CD4-positive, alpha-beta T cell treated with Interleukin-4 for 1 hour (primary cell): ENCODE results near the gene BARHL1.

Experiments
- DNase-seq, 2 donors: peaks; one replicate each; pipeline ENCODE4 v3.0.0-alpha.2; 2020 to 2022

BARHL1 gene

GRCh38 chr9:132626285-132626684 lies 43.9 kb downstream of the BARHL1 start:
- DNase-seq, result no peak

DNA sequence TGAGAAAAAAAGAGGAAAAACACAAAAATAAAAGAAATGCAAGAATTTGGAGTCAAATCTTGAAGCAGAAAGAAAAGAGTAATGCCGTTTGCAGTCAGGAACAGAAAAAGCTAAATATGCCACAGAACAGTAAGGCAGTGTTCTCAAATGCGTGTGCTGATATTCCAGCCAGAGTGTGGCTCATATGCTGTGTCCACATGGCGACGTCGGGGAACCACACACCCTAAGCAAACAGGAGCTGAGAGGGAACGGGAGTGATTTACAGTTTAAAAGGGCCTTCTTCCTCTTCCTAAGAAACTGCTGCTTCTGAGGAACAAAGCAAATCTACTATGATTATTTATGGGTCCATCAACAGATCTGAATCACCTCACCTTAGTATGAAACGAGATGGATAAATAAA lies 44.7 kb downstream of the BARHL1 start:
- no peak for DNase-seq

DNA sequence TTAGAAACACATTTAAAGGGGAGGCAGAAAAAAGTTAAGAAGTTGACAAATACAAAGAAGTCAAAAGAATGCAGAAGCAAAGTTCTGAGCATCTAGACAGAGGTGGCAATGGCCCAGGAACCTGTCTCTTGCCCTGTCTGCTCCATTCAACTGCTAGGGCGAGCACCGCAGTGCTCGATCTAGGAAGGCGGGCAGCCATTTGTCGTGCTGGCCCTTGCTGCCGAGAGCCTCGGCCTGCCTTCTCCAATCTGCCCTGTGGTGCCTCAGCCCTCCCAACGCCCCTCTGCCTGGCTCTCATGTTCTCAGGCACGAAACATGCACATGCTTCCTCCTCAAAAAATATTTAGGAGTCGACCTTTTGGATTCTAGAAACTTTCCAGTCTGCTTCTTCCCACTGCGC lies 45.2 kb downstream of the BARHL1 start:
- no peak for DNase-seq

DNA sequence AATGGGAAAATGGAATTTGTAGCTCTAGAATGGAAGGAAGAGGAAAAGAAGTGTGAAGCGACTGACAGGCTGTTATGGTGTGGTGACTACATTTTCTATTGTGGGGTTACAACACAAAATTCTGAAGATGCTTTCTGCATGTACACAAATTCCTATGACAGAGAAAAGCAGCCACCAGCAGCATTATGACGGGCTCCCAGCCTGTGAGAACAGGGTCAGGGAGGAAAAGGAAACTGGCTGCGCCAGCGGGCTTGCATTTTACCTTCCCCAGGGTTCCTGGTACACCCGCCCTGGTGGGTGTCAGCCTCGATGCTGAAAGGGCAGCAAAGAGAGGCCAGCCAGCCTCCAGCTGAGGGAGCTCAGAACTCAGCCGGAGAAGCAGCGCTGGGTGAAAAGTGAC lies 46.3 kb downstream of the BARHL1 start:
- no peak for DNase-seq

DNA sequence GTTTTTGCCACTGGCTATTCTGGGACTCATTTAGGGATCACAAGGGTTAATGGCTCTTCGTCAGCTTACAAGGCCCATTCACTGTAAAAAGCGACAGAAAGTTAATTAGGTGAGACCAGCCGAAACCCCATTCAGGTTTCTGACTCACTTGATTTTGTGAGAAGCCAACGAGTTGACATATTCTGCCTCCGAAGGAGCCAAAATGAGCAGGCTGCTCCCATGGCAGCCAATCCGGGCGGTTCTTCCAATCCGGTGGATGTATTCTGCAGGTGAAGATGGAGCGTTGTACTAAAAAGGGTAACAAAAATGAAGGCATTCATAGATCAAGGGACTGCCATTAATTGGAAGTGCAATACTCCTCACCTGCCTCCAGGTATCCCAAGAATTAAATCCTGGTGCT lies 47.7 kb downstream of the BARHL1 start:
- no peak for DNase-seq

- DNase-seq, result no peak
Measured at GRCh38 chr9:132630811-132631210, 48.4 kb downstream of the BARHL1 start.

GRCh38 chr9:132631280-132631679 lies 48.9 kb downstream of the BARHL1 start:
- no peak for DNase-seq

DNA sequence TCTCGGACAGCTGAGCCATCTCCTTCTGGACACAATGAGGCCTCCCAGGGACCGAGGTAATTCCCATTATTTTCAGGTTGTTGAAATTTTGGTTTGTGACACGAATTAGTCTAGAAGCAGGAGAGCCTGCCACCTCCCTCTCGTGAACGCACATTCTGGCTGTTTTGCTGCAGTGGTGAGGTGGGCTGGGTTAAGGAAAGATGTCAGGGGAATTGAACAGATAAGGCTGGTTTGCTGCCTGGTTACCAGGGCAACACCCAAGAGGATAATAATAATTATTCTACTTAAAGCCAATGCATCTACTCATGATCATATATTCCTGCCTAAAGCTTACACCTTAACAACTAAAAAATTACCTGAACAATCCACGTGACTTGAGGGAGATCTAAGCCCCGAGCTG lies 49.3 kb downstream of the BARHL1 start:
- DNase-seq, result no peak

GRCh38 chr9:132632413-132633129 lies 50.2 kb downstream of the BARHL1 start:
- no peak for DNase-seq

GRCh38 chr9:132634327-132634726 lies 51.9 kb downstream of the BARHL1 start:
- no peak for DNase-seq

DNA sequence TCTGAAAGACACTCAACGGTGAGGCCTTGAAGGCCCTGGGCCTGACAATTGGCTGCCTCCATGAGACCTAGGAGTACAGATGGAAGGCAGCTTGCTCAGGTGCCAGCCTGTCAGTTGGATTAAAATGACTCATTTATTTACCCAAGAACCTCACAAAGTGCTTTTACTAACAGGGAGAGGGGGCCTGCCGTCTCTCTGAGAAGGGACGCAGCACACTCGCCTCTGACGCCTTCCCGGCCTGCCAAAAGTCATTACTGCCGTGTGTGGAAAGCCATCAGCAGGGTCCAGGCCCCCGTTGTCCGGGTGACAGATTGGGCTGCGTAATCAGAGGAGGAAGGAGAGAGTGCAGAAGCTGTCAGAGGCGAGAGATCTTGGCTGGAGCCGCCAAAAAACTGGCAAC lies 54.9 kb downstream of the BARHL1 start:
- no peak for DNase-seq

DNA sequence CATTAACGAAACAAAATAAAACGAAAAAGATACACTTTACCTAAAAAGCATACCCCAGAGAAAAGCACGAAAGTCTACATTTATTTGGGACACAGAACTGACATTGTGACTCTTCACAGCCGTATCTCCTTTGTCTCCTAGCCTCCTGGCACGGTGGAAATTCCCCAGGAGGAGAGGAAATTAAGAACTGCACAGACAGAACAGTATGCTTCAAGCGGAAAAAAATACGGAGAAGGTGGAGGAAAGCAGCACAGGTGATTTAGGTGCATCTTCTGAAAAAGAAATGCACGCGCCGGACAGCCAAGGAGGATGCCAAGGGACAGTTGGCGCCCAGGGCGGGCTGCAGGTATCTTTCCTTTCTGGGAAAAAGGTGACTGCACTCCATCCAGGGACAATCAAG lies 55.4 kb downstream of the BARHL1 start:
- DNase-seq, result no peak

GRCh38 chr9:132638240-132638639 lies 55.8 kb downstream of the BARHL1 start:
- no peak for DNase-seq

- DNase-seq, result no peak
Measured at GRCh38 chr9:132639322-132639721, 56.9 kb downstream of the BARHL1 start.
